HS-27A (cell line): ENCODE data around the gene ELF1.
"Not testable (repeated sequence)": the region's sequence is repeated elsewhere in the genome, so short reads cannot be mapped to it uniquely, and the experiment has no call there.

ENCODE experiments used
- DNase-seq: peaks from one replicate; pipeline ENCODE4 v3.0.0-alpha.2; 2012; ENCODE audit warnings: low read depth, missing footprints

ELF1 gene

GRCh38 chr13:40931719-40932118 is 87.4 kb downstream of the ELF1 start:
- DNase-seq = no peak

- not testable (repeated sequence) for DNase-seq
Observed at GRCh38 chr13:40929883-40930282, 89.2 kb downstream of the ELF1 start.

GRCh38 chr13:40928980-40929379 is 90.1 kb downstream of the ELF1 start:
- no peak for DNase-seq

GRCh38 chr13:40927929-40928328 is 91.2 kb downstream of the ELF1 start:
- no peak for DNase-seq

- no peak for DNase-seq
Observed at GRCh38 chr13:40923867-40924266, 95.2 kb downstream of the ELF1 start.

DNA sequence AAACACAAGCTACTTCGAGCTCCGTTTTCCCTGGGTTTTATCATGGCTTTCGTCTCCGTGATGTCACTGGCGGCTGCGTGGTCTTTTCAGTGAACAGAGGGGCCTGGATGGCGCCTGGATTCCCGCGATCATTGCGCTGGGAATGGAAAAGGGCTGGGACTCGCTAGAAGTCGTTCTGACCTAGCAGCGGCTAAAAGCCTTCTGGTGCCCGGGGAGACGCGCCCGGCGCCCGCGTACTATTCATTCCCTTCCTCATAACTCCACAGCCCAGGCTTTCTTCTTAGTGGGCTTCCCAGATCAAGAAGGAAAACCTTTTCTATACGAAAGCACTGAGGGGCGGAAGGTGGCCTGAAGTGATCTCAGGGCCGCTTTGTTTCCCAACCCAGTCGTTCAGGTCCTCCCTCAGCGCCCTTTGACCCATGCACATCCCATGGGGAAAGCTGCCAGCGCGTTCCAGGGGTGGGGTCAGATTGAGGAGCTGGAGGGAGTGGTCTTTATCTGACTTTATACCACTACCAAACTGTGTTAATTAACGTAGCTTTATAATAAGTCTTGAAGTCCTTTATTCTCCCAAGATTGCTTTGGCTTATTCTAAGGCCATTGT is 96.6 kb downstream of the ELF1 start:
- DNase-seq = no peak

DNA sequence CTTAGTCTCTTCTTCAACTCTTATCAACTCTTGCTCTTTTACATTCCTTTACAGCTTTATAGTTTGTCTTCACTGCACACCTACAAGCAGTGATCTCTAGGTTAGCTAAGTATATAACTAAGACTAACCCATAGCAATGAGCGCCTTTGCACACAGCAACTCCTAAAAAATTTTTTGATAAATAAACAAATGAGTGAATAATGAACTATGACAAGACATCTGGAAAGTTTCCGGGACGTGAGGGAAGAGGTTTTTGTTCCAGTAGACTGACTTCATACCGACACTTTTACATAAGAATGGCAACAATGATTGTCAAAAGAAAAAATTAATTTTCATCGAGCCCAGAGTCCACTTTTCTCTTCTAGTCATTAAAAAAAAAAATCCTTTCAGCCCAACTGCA is 98.3 kb downstream of the ELF1 start:
- DNase-seq = no peak

- DNase-seq = not testable (repeated sequence)
Observed at GRCh38 chr13:40919901-40920300, 99.2 kb downstream of the ELF1 start.

- DNase-seq = no peak
Observed at GRCh38 chr13:40916207-40916998, 102.7 kb downstream of the ELF1 start.

GRCh38 chr13:40914863-40915262 is 104.3 kb downstream of the ELF1 start:
- DNase-seq = not testable (repeated sequence)

GRCh38 chr13:40911341-40911740 is 107.8 kb downstream of the ELF1 start:
- DNase-seq = no peak

- no peak for DNase-seq
Observed at GRCh38 chr13:40910324-40911050, 108.6 kb downstream of the ELF1 start.

- not testable (repeated sequence) for DNase-seq
Observed at GRCh38 chr13:40909541-40910200, 109.4 kb downstream of the ELF1 start.

GRCh38 chr13:40908546-40908945 is 110.6 kb downstream of the ELF1 start:
- no peak for DNase-seq

DNA sequence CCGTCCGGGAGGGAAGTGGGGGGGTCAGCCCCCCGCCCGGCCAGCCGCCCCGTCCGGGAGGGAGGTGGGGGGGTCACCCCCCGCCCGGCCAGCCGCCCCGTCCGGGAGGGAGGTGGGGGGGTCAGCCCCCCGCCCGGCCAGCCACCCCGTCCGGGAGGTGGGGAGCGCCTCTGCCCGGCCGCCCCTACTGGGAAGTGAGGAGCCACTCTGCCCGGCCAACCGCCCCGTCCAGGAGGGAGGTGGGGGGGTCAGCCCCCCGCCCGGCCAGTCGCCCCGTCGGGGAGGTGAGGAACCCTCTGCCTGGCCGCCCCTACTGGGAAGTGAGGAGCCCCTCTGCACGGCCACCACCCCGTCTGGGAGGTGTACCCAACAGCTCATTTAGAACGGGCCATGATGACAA is 118.1 kb downstream of the ELF1 start:
- DNase-seq = not testable (repeated sequence)

DNA sequence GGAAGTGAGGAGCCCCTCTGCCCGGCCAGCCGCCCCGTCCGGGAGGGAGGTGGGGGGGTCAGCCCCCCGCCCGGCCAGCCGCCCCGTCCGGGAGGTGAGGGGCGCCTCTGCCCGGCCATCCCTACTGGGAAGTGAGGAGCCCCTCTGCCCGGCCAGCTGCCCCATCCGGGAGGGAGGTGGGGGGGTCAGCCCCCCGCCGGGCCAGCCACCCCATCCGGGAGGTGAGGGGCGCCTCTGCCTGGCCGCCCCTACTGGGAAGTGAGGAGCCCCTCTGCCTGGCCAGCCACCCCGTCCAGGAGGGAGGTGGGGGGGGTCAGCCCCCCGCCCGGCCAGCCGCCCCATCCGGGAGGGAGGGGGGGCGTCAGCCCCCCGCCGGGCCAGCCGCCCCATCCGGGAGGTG is 118.5 kb downstream of the ELF1 start:
- not testable (repeated sequence) for DNase-seq

- DNase-seq = no peak
Observed at GRCh38 chr13:40897053-40897452, 122.1 kb downstream of the ELF1 start.

GRCh38 chr13:40895227-40896184 is 123.6 kb downstream of the ELF1 start:
- DNase-seq = no peak

- DNase-seq = not testable (repeated sequence)
Observed at GRCh38 chr13:40893573-40893972, 125.5 kb downstream of the ELF1 start.

DNA sequence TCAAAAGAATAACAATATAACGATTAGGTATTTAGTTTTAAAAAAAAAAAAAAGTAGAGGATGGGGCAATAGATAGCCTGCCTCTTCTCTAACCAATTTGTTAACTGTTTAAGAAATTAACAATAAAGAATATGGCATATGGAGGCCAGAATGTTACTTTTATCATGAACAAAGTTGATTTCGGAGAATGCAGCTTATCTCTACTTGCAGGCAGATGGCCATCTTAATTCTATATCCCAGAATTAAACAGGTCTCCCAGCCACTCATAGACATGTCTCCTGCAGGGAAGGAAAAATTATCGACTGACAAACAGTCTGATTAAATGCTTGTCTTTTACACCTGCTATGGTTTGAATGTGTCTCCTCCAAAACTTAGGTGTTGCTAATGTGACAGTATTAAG is 133.1 kb downstream of the ELF1 start:
- no peak for DNase-seq

- DNase-seq = not testable (repeated sequence)
Observed at GRCh38 chr13:40884175-40884574, 134.9 kb downstream of the ELF1 start.
